GM12872 (cell line): Measurements from ENCODE around the gene APBB2.

Experiments
- TF ChIP-seq, protein P1 (sequence below): IDR thresholded peaks from 3 replicates; pipeline ENCODE4 v1.5.1; 2011; ENCODE audit warnings: low read depth, mild to moderate bottlenecking, low read length, moderate library complexity; ENCODE audit not compliant: insufficient read depth

APBB2 gene

DNA sequence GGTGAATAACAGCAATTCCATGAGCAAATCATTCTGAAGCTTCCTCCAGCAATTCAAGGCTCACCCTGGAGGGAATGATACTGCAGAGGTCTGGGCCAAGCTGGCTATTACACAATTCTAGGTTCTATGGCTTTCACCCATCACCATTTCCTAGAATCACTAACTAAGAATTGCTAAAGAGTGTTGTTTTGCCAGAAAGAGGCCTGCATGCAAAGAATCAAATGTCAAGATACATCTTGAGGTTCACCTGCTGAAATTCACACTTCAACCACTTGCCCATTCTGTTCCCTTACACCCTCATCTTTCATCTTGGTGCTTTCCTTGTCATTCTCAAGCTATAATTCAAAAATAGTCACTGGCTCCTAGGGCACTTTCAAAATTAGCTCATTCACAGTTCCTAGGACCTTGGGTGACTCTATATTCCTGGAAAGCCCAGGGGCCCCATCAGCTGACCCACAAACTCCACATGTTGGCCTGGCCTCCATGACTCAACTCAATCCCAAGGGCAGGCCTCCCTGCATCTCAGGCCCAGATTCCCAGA is 7.0 kb downstream of the APBB2 start:
- TF ChIP-seq, protein P1, sequence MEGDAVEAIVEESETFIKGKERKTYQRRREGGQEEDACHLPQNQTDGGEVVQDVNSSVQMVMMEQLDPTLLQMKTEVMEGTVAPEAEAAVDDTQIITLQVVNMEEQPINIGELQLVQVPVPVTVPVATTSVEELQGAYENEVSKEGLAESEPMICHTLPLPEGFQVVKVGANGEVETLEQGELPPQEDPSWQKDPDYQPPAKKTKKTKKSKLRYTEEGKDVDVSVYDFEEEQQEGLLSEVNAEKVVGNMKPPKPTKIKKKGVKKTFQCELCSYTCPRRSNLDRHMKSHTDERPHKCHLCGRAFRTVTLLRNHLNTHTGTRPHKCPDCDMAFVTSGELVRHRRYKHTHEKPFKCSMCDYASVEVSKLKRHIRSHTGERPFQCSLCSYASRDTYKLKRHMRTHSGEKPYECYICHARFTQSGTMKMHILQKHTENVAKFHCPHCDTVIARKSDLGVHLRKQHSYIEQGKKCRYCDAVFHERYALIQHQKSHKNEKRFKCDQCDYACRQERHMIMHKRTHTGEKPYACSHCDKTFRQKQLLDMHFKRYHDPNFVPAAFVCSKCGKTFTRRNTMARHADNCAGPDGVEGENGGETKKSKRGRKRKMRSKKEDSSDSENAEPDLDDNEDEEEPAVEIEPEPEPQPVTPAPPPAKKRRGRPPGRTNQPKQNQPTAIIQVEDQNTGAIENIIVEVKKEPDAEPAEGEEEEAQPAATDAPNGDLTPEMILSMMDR: no peak

DNA sequence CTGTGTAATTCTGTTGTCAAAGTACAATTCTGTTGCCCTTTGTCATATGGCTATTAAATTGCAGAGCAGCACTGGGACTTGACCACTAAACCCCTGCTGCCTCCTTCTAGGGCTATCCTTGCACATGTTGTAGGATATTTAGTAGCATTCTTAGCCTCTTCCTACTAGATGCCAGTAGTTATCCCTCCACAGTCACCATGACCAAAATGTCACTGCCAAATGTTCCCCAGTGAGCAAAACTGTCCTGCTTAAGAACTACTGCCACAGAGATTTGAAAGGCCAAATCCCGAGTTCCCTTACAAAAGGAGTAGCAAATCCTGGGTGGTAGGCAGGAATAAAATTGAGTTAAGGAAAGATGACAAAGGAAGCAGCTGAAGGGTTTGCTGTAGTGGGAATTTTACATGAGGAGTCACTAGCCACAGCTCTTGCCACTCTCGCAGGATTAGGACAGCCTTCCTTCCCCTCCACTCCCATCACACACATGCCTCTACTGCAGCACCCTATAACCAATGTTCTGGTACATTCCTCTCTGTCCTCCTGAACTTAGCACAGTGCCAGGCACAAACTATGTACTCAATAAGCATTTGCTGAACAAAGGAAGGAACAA is 8.4 kb downstream of the APBB2 start:
- TF ChIP-seq, protein P1: no peak

DNA sequence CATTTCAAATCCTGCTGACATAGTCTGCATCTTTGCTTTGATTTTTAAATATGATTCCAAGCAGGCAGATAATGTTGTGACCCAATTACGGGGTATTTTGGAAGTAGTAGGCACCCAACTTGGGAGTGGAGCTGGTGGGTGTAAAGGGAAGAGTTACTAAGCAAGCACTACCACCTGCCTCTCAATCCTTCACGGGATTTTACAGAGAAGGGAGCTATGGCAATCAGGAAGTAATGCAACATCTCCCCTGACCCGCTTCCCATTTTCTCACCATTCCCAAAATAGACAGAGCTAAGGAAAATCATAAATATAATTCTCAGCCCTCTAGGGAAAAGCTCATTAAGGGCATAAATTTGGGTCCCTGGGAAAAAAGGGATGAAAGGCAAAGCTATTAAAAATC is 9.2 kb downstream of the APBB2 start:
- TF ChIP-seq, protein P1: no peak

DNA sequence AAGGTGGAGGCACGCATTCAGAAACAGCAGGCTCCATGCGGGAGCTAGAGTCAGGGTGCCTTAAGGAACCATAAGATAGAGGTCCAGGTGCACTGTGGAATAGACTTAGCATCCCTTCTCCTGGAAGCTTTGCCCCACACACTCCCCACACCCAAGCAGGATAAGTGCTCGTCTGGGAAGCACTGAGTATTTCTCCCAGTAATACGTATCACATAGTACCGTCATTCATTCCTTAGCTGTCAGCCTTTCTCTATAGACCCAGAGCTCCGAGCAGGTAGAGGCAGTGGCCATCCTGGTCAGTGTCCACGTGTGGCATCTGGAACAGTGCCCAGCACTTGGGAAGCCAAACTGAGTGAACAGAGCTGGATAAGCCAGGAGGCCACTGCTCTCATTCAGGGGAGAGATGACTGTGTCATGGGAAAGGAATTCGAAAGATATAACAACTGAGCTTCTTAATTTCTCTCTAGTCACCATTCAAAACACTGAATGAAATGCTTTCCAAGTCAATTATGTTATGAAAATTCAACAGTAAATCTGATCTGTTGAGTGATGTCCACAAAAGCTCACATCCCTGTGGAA is 9.9 kb downstream of the APBB2 start:
- TF ChIP-seq, protein P1: no peak

DNA sequence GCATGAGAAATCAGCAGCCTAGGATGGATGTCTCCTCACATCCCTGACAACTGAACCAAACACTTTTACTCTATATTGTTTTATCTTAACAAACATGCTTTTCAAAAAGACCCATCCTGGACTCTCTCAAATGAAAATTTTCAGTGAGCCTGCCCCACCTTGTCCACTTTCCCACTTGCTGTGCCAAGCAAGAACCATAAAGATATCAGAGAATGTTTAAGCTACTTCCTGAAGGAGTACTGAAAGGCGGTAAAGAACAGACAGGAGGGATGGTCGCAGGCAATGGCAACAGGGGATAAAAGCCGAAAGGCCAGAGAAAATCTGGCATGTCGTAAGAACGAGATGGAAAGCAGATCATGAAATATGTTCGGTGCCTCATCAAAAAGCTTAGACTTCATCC is 10.5 kb downstream of the APBB2 start:
- TF ChIP-seq, protein P1: no peak

DNA sequence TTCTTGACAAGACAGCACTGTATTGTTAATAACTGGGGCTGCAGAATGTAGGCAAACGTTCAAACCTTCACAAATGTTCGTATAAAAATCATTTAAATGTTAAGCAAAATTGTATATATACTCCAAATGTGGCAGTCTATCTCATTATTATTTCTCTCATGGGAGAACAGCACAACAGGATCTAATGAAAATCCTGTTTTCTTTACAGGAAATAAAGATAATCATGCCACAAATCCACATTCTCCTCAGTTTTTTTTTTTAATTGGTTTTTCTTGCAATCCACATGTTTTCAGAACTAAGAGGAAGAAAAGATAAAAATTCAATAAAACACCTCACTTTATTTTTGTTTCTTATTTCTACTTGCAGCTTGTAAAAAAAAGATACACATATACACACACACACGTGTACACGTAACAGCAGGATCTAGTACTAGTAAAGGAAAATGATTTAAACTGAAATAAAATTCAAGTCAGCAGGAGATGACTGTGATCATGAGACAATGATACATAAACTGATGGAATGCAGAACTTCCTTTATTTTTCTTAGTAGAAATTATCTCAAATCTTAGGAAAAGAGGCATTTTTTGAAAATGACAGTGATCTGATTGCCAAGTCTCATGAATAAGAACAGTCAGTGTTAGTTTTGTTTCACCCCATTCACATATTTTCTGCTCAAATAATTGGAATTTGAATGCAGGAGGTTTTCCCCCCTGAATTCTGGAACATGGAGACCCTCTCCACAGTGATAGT is 11.3 kb downstream of the APBB2 start:
- TF ChIP-seq, protein P1: no peak

DNA sequence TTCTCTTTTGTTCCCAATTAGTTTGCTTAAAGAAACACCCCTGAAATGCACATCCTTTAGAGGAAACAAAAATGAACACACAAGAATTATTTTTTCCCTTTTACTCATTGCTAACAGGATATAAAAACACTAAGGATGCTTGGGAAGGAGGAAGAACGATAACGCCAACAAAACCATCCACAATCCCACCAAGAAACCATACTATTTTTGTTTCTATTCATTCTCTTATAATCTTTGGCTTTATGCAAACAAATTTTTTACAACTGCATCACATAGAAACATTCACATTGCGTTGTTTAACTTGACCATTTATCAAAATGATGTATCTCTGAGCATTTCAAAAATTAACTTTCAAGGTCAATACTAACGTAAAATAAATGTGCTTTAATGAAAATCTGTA is 12.0 kb downstream of the APBB2 start:
- TF ChIP-seq, protein P1: no peak
